Uterus (tissue), 4 donors: ENCODE results near the gene DNMBP. TPM values are rescaled to one million over a fixed set of nuclear protein-coding genes. Genes with fewer than 3 reads are reported as not detected.
A peak's percentile ranks its signal among the peaks of the same experiment; 100 is the strongest.

Experiments used
- DNase-seq, 2 donors: peaks; one replicate each; pipeline ENCODE4 v3.0.0-alpha.2; 2019 to 2020
- H3K27ac ChIP-seq, 2 donors: fragments of 200-600 bp; sonication (generic); 1 replicate in 1 of 2; 2 replicates in 1 of 2; pipeline ENCODE4 v1.5.1; 2016 to 2018
- H3K27me3 ChIP-seq, 2 donors: fragments of 200-600 bp; sonication (generic); one replicate each; pipeline ENCODE4 v1.5.1; 2018 to 2019; ENCODE audit warnings: control low read depth in 1 of 2
- H3K36me3 ChIP-seq, 2 donors: fragments of 200-600 bp; sonication (generic); one replicate each; pipeline ENCODE4 v1.5.1; 2019; ENCODE audit warnings: control low read depth in 1 of 2
- H3K4me1 ChIP-seq, 2 donors: fragments of 200-600 bp; sonication (generic); one replicate each; pipeline ENCODE4 v1.5.1; 2018 to 2019; ENCODE audit warnings: control low read depth in 1 of 2
- H3K4me3 ChIP-seq, 2 donors: fragments of 200-600 bp; sonication (generic); 1 replicate in 1 of 2; 2 replicates in 1 of 2; pipeline ENCODE4 v1.5.1; 2018 to 2019; ENCODE audit warnings: mild to moderate bottlenecking in 1 of 2
- H3K9me3 ChIP-seq, 2 donors: fragments of 200-600 bp; sonication (generic); one replicate each; pipeline ENCODE4 v1.5.1; 2019; ENCODE audit warnings: control low read depth in 1 of 2
- POLR2A ChIP-seq, 2 donors: fragments of 450-650 bp; IDR thresholded peaks; one replicate each; pipeline ENCODE4 v1.6.1; 2016; ENCODE audit warnings: antibody characterized with exemption in 2 of 2, mild to moderate bottlenecking in 1 of 2, moderate library complexity in 1 of 2
- intact Hi-C: fragments of 100-400 bp; cut with DNase I; formaldehyde crosslinking; loops from one replicate; pipeline ENCODE4 v1.15.1; 2023; ENCODE audit warnings: low total_unique reads
- total RNA-seq, 4 donors: library from RNA; depleted of rRNA in 3 of 4; stranded (reverse); fragments of >200 nt in 3 of 4; gene quantifications; one replicate each; pipeline versions ENCODE4 v1.1.0 to v1.2.4, GENCODE V29; 2014 to 2023
- TF ChIP-seq, protein P1 (sequence below), 4 experiments: fragments of 200-600 bp in 2 of 4; fragments of 450-650 bp in 2 of 4; sonication (generic) in 2 of 4; IDR thresholded peaks; one replicate each; pipeline ENCODE4 v1.5.1; 2016 to 2019; ENCODE audit warnings: antibody characterized with exemption in 4 of 4, mild to moderate bottlenecking in 2 of 4, moderate library complexity in 1 of 4
- donor health status: DM: yes; HTN: yes; CAD: no.

DNMBP gene
- total RNA-seq, 4 donors from 2014 or later = 5.9 to 34.9 (median 22.4) TPM

DNA sequence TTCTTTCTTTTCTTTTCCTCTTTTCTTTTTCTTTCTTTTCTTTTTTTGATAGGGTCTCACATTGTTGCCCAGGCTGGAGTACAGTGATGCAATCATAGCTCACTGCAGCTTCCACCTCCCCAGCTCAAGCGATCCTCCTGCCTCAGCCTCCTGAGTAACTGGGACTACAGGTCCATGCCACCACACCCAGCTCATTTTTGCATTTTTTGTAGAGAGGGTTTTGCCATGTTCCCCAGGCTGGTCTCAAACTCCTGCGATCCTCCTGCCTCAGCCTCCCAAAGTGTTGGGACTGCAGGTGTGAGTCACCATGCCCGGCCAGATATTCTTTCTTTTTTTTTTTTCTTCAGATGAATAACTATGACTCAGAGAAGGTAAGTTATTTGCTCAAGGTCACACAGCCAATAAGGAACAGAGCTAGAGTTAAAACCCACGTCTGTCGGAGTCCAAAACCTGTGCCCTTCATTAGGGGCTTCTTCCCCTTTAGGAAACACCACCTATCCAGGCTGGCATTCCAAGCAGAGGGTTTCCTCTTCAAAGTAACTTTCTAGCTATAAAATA is 28.1 kb upstream of the DNMBP start:
- intact Hi-C loops = no loop called here
- DNase-seq = no peak
- H3K27ac ChIP-seq = peak overlapping the region; percentile 9 to 21
- no peaks in the 10 kb centered on the region for H3K9me3 ChIP-seq
- TF ChIP-seq, protein P1, sequence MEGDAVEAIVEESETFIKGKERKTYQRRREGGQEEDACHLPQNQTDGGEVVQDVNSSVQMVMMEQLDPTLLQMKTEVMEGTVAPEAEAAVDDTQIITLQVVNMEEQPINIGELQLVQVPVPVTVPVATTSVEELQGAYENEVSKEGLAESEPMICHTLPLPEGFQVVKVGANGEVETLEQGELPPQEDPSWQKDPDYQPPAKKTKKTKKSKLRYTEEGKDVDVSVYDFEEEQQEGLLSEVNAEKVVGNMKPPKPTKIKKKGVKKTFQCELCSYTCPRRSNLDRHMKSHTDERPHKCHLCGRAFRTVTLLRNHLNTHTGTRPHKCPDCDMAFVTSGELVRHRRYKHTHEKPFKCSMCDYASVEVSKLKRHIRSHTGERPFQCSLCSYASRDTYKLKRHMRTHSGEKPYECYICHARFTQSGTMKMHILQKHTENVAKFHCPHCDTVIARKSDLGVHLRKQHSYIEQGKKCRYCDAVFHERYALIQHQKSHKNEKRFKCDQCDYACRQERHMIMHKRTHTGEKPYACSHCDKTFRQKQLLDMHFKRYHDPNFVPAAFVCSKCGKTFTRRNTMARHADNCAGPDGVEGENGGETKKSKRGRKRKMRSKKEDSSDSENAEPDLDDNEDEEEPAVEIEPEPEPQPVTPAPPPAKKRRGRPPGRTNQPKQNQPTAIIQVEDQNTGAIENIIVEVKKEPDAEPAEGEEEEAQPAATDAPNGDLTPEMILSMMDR (IDR thresholded peaks at IDR 0.05) = no peak
- no peak for TF ChIP-seq POLR2A (IDR thresholded peaks at IDR 0.05)
- H3K27me3 ChIP-seq = no peaks in the 10 kb centered on the region
- no peaks in the 10 kb centered on the region for H3K36me3 ChIP-seq
- no peak overlapping the region for H3K4me3 ChIP-seq
- no peaks in the 10 kb centered on the region for H3K4me1 ChIP-seq

GRCh38 chr10:100036850-100037249 is 27.1 kb upstream of the DNMBP start:
- H3K27ac ChIP-seq = no peak overlapping the region
- H3K36me3 ChIP-seq = no peaks in the 10 kb centered on the region
- no peak overlapping the region for H3K4me3 ChIP-seq
- H3K9me3 ChIP-seq = no peaks in the 10 kb centered on the region
- DNase-seq = no peak
- TF ChIP-seq, protein P1 (IDR thresholded peaks at IDR 0.05) = no peak
- no peak for TF ChIP-seq POLR2A (IDR thresholded peaks at IDR 0.05)
- intact Hi-C loops = no loop called here
- H3K27me3 ChIP-seq = no peaks in the 10 kb centered on the region
- no peaks in the 10 kb centered on the region for H3K4me1 ChIP-seq

DNA sequence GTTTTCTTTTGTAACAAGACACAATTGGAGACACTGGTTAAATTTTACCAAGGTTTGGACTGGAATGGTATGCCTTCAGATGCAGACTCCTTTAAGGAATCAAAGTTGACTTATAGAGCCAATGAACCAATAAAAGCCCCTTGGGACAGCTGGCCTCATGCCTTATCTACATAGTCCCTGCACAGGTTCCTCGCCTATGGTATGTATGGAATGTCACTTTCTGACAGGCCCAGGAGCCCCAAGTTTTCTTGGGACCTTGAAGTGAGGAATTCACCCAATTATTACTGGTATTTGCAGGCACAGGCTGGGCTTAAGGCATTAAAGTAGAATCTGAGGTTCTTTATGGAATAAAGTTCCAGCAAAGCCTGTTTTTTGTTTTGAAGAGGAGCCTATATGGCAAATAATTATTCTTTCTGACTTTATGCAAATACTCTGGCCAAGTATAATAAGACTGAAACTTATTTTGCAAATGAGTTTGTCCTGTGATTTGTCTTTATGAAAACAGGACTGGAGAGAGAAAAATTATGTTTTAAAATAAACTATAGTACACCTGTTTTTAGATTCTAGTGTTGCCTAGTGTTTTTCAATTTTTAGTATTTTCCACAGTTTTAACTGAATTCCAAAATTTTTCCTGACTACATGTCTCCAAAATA is 24.1 kb upstream of the DNMBP start:
- no peaks in the 10 kb centered on the region for H3K4me1 ChIP-seq
- intact Hi-C loops = no loop called here
- no peak overlapping the region for H3K4me3 ChIP-seq
- no peaks in the 10 kb centered on the region for H3K36me3 ChIP-seq
- no peaks in the 10 kb centered on the region for H3K9me3 ChIP-seq
- TF ChIP-seq POLR2A (IDR thresholded peaks at IDR 0.05) = no peak
- TF ChIP-seq, protein P1 (IDR thresholded peaks at IDR 0.05) = no peak
- H3K27ac ChIP-seq = no peak overlapping the region
- no peak for DNase-seq
- no peaks in the 10 kb centered on the region for H3K27me3 ChIP-seq

GRCh38 chr10:100027416-100027815 is 17.7 kb upstream of the DNMBP start:
- Histone ChIP-seq H3K27me3 (no peaks in the 10 kb centered on the region), H3K27ac (no peak overlapping the region), H3K9me3 (no peaks in the 10 kb centered on the region), H3K4me1 (no peaks in the 10 kb centered on the region), H3K4me3 (no peak overlapping the region), H3K36me3 (no peaks in the 10 kb centered on the region)
- no peak for TF ChIP-seq POLR2A (IDR thresholded peaks at IDR 0.05)
- TF ChIP-seq, protein P1 (IDR thresholded peaks at IDR 0.05) = no peak
- DNase-seq = no peak
- intact Hi-C loops = no loop called here

DNA sequence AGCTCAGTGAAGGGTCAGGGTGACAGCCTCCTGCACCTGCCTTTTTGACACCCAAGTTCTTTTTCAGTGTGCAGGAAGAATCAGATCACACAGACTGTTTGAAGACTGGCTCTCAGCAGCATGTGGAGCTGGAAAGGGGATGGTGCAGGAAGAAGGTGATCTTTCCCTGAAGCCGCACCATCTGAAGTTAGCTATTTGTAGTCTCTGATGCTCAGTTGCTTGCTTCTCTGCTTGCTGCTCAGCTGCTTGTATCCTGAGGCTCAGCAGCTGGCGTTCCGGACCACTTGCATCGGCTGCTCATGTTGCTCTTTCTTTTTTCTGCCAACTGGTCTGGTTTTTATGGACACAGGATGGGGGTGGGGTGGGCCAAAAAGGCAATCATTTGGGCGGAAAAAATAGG is 15.8 kb upstream of the DNMBP start:
- no peak overlapping the region for H3K4me3 ChIP-seq
- intact Hi-C loops = no loop called here
- H3K36me3 ChIP-seq = no peaks in the 10 kb centered on the region
- TF ChIP-seq POLR2A (IDR thresholded peaks at IDR 0.05) = no peak
- TF ChIP-seq, protein P1 (IDR thresholded peaks at IDR 0.05) = no peak
- no peak overlapping the region for H3K27ac ChIP-seq
- no peaks in the 10 kb centered on the region for H3K27me3 ChIP-seq
- no peaks in the 10 kb centered on the region for H3K9me3 ChIP-seq
- no peaks in the 10 kb centered on the region for H3K4me1 ChIP-seq
- DNase-seq = no peak
